Measurements from ENCODE around the gene TGFB1I1.

The TGFB1I1 gene

DNA sequence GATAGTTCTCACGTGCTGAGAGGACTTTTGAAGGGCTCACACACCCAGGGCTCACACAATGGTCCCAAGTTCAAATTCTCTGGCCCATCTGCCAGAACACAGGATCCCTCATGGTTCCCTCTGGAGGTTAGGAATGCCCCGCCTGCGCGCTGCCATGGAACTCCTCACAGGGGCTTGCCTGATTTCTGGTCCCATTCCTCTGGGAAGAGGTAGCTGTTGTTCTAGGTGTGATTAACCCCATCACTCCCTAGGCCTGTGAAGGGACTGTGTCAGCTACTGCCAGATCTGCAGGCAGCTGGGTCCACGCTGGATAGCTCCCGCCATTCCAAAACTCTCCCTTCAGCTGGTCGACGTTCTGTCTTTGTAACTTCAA is 15.0 kb upstream of the TGFB1I1 start:
- no peak for DNase-seq (ENCODE audit: extremely low read depth, insufficient read length)
- Histone ChIP-seq H3K4me3 (replicated peaks; ENCODE audit: low read depth, low read length) (peak overlapping the region; percentile 8; the same call in 1 of the 2 replicates), H3K27me3 (replicated peaks; ENCODE audit: control insufficient read depth, insufficient read depth, low read length) (no peaks in the 10 kb centered on the region), H3K36me3 (ENCODE audit: control insufficient read depth, insufficient read depth, low read length) (peaks cover 5% of the 10 kb centered on the region)
- TF ChIP-seq, protein P1, sequence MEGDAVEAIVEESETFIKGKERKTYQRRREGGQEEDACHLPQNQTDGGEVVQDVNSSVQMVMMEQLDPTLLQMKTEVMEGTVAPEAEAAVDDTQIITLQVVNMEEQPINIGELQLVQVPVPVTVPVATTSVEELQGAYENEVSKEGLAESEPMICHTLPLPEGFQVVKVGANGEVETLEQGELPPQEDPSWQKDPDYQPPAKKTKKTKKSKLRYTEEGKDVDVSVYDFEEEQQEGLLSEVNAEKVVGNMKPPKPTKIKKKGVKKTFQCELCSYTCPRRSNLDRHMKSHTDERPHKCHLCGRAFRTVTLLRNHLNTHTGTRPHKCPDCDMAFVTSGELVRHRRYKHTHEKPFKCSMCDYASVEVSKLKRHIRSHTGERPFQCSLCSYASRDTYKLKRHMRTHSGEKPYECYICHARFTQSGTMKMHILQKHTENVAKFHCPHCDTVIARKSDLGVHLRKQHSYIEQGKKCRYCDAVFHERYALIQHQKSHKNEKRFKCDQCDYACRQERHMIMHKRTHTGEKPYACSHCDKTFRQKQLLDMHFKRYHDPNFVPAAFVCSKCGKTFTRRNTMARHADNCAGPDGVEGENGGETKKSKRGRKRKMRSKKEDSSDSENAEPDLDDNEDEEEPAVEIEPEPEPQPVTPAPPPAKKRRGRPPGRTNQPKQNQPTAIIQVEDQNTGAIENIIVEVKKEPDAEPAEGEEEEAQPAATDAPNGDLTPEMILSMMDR (IDR thresholded peaks at IDR 0.05; ENCODE audit: insufficient read depth, low read length, poor library complexity, severe bottlenecking), result no peak

DNA sequence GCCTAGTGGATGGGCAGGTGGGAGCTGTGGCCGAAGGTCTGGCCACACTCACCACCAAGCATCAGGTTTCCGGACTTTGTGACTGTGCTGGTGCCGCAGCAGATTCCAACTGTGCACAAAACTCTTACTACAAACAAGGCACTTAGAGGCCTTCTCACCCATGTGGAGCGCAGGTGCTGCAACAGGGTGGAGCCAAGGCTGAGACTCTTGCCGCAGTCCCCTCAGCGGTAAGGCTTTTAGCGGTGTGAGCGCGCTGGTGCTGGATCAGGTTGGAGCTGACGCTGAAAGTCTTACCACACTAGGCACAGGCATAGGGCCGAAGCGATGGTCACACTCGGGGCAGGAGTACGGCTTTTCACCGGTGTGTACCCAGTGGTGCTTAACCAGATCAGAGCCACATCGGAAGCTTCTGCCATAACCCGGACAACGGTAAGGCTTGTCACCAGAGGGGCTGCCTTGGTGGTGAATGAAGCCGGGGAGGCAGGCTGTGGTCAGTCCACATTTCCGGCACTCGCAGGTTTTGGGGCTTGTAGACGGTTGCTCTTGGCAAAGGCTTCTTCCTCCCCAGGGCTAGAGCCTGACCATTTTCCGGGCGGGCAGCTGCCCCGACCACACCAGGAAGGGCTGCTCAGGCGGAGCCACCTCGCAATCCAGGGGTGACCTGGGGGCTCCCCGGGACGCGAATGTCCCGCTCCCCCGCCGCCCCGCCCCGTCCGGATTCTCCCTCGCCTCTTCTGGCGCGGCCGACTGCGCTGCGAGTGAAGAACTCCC is 13.7 kb upstream of the TGFB1I1 start:
- Histone ChIP-seq H3K36me3 (ENCODE audit: control insufficient read depth, insufficient read depth, low read length) (peaks cover 7% of the 10 kb centered on the region), H3K27me3 (replicated peaks; ENCODE audit: control insufficient read depth, insufficient read depth, low read length) (no peaks in the 10 kb centered on the region), H3K4me3 (replicated peaks; ENCODE audit: low read depth, low read length) (peak overlapping the region; percentile 74)
- DNase-seq (ENCODE audit: extremely low read depth, insufficient read length), result peak; percentile 75
- TF ChIP-seq, protein P1 (IDR thresholded peaks at IDR 0.05; ENCODE audit: insufficient read depth, low read length, poor library complexity, severe bottlenecking), result no peak

GRCh38 chr16:31458844-31459686 is 12.9 kb upstream of the TGFB1I1 start, which contains the start of gene ARMC5:
Gene ARMC5 (plus strand): TSS chr16:31459501. CDS start chr16:31459525, 24 bp downstream.
- TF ChIP-seq, protein P1 (IDR thresholded peaks at IDR 0.05; ENCODE audit: insufficient read depth, low read length, poor library complexity, severe bottlenecking), result peak; percentile 81
- Histone ChIP-seq H3K36me3 (ENCODE audit: control insufficient read depth, insufficient read depth, low read length) (peaks cover 7% of the 10 kb centered on the region), H3K27me3 (replicated peaks; ENCODE audit: control insufficient read depth, insufficient read depth, low read length) (no peaks in the 10 kb centered on the region), H3K4me3 (replicated peaks; ENCODE audit: low read depth, low read length) (peak within 1 kb of the TSS; percentile 74)
- DNase-seq (ENCODE audit: extremely low read depth, insufficient read length), result peak; percentile 96

GRCh38 chr16:31459687-31460581 is 12.0 kb upstream of the TGFB1I1 start:
- H3K27me3 ChIP-seq (replicated peaks; ENCODE audit: control insufficient read depth, insufficient read depth, low read length), result no peaks in the 10 kb centered on the region
- peak overlapping the region; percentile 74 for H3K4me3 ChIP-seq (replicated peaks; ENCODE audit: low read depth, low read length)
- TF ChIP-seq, protein P1 (IDR thresholded peaks at IDR 0.05; ENCODE audit: insufficient read depth, low read length, poor library complexity, severe bottlenecking), result no peak
- DNase-seq (ENCODE audit: extremely low read depth, insufficient read length), result peak; percentile 98
- H3K36me3 ChIP-seq (ENCODE audit: control insufficient read depth, insufficient read depth, low read length), result peaks cover 11% of the 10 kb centered on the region

DNA sequence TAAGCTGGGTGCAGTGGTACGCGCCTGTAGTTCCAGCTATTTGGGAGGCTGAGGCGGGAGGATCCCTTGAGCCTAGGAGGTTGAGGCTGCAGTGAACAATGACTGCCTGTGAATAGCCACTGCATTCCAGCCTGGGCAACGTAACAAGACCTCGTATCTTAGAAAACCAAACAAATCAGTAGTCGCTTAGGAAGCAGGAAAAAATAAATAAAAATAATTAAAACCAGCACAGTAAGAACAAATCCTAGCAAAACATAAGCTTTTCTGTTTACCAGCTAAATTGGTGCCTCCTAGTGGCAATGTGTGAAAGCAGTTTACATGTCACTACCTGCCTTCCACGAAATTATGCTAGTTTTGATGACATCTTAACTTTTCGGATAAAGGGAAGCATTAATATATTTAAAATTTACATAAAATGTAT is 11.4 kb upstream of the TGFB1I1 start:
- Histone ChIP-seq H3K27me3 (replicated peaks; ENCODE audit: control insufficient read depth, insufficient read depth, low read length) (no peaks in the 10 kb centered on the region), H3K36me3 (ENCODE audit: control insufficient read depth, insufficient read depth, low read length) (peaks cover 12% of the 10 kb centered on the region), H3K4me3 (replicated peaks; ENCODE audit: low read depth, low read length) (peak overlapping the region; percentile 63)
- TF ChIP-seq, protein P1 (IDR thresholded peaks at IDR 0.05; ENCODE audit: insufficient read depth, low read length, poor library complexity, severe bottlenecking), result peak; percentile 70
- no peak for DNase-seq (ENCODE audit: extremely low read depth, insufficient read length)

Measured in GM06990 (cell line).